Endothelial cell of umbilical vein (primary cell): ENCODE data around the gene DIPK1C. TPM values are rescaled to one million over a fixed set of nuclear protein-coding genes. Genes with fewer than 3 reads are reported as not detected.

Experiments
- BruUV-seq: library from RNA; stranded (reverse); fragments of 400-500 nt; replicated peaks from 2 replicates; lab custom pipeline; 2021; lab: Mats Ljungman, UMichigan
- CTCF ChIA-PET: fragments of 300-600, 350-600 bp; sonication (Branson Sonifier 250); formaldehyde crosslinking; loops from one replicate; lab custom pipeline; 2021; ENCODE audit warnings: antibody characterized with exemption, inconsistent platforms; lab: Charles Lee
- POLR2A ChIA-PET: fragments of 300-600, 350-600 bp; sonication (Branson Sonifier 250); formaldehyde crosslinking; loops from one replicate; lab custom pipeline; 2021; ENCODE audit warnings: antibody characterized with exemption, inconsistent platforms; lab: Charles Lee
- DNase-seq: peaks from one replicate; pipeline ENCODE4 v3.0.0-alpha.2; 2011; ENCODE audit warnings: low read depth, low spot score
- FAIRE-seq: peaks from 2 replicates; lab custom pipeline; 2011; peaks lifted over from hg19 to GRCh38; lab: Jason Lieb, UNC
- H2AFZ ChIP-seq: 2 replicates; pipeline ENCODE4 v1.6.0; 2012; ENCODE audit warnings: low read depth, low read length, control low read depth, inconsistent platforms
- H3K27ac ChIP-seq: 2 replicates; pipeline ENCODE4 v1.5.1; 2011; ENCODE audit warnings: low read depth, mild to moderate bottlenecking, control low read depth, low read length, moderate library complexity; ENCODE audit not compliant: insufficient read depth
- H3K27me3 ChIP-seq, 2 experiments: 2 replicates each; pipeline versions ENCODE4 v1.6.0 to v1.6.1; 2011; ENCODE audit warnings: low read length in 2 of 2, mixed read lengths in 1 of 2; ENCODE audit not compliant: control insufficient read depth in 2 of 2, insufficient read depth in 2 of 2
- H3K36me3 ChIP-seq, 2 experiments: 2 replicates in 1 of 2; 3 replicates in 1 of 2; pipeline ENCODE4 v1.5.1; 2011; ENCODE audit warnings: low read length in 2 of 2, mild to moderate bottlenecking in 1 of 2, moderate library complexity in 1 of 2; ENCODE audit not compliant: control insufficient read depth in 2 of 2, insufficient read depth in 2 of 2; ENCODE audit errors: extremely low read depth in 1 of 2
- H3K4me1 ChIP-seq: 3 replicates; pipeline ENCODE4 v1.5.1; 2011; ENCODE audit warnings: mild to moderate bottlenecking, low read length; ENCODE audit not compliant: control insufficient read depth, insufficient read depth; ENCODE audit errors: extremely low read depth
- H3K4me2 ChIP-seq: 2 replicates; pipeline ENCODE4 v1.6.1; 2011; ENCODE audit warnings: low read length, control low read depth, mixed read lengths; ENCODE audit not compliant: insufficient read depth
- H3K4me3 ChIP-seq, 3 experiments: fragments of 200-600 bp in 1 of 3; sonication (generic), shearing (Covaris generic) in 1 of 3; replicated peaks in 1 of 3; 2 replicates each; pipeline ENCODE4 v1.5.1; 2011 to 2016; ENCODE audit warnings: control low read depth in 3 of 3, low read length in 3 of 3, mild to moderate bottlenecking in 2 of 3, inconsistent platforms in 1 of 3, low read depth in 1 of 3, moderate library complexity in 1 of 3; ENCODE audit not compliant: insufficient read depth in 1 of 3
- H3K79me2 ChIP-seq: 2 replicates; pipeline ENCODE4 v1.6.0; 2012; ENCODE audit warnings: low read length, inconsistent platforms; ENCODE audit not compliant: control insufficient read depth, insufficient read depth
- H3K9ac ChIP-seq: replicated peaks from 2 replicates; pipeline ENCODE3; 2011; ENCODE audit warnings: low read length, control low read depth; ENCODE audit not compliant: insufficient read depth; ENCODE audit errors: extremely low read depth
- H3K9me1 ChIP-seq: replicated peaks from 3 replicates; pipeline ENCODE4 v1.6.0; 2011; ENCODE audit warnings: mild to moderate bottlenecking, low read length; ENCODE audit not compliant: control insufficient read depth, insufficient read depth; ENCODE audit errors: extremely low read depth
- H3K9me3 ChIP-seq: replicated peaks from 2 replicates; pipeline ENCODE4 v1.5.1; 2012; ENCODE audit warnings: low read length, inconsistent platforms; ENCODE audit not compliant: control insufficient read depth, insufficient read depth
- H4K20me1 ChIP-seq: replicated peaks from 2 replicates; pipeline ENCODE3; 2011; ENCODE audit warnings: mild to moderate bottlenecking, low read length; ENCODE audit not compliant: control insufficient read depth, insufficient read depth; ENCODE audit errors: extremely low read depth
- CTCF ChIP-seq, 2 donors: IDR thresholded peaks; 1 replicate in 1 of 2; 2 replicates in 1 of 2; pipeline ENCODE4 v1.5.1; 2011; ENCODE audit warnings: low read length in 2 of 2, mild to moderate bottlenecking in 2 of 2, moderate library complexity in 2 of 2, control low read depth in 1 of 2, inconsistent platforms in 1 of 2, low read depth in 1 of 2; ENCODE audit not compliant: insufficient read depth in 1 of 2; ENCODE audit errors: extremely low read depth in 1 of 2
- EZH2 ChIP-seq: IDR thresholded peaks from 2 replicates; pipeline ENCODE4 v1.6.1; 2012; ENCODE audit warnings: borderline replicate concordance, low read depth, mild to moderate bottlenecking, moderate library complexity, low read length, inconsistent platforms; ENCODE audit not compliant: severe bottlenecking
- FOS ChIP-seq: IDR thresholded peaks from 2 replicates; pipeline ENCODE4 v1.6.1; 2011; ENCODE audit warnings: mild to moderate bottlenecking, low read length, moderate library complexity, borderline replicate concordance; ENCODE audit not compliant: insufficient read depth
- GATA2 ChIP-seq: IDR thresholded peaks from 2 replicates; pipeline ENCODE4 v1.7.0; 2011; ENCODE audit warnings: low read depth, mild to moderate bottlenecking, moderate library complexity, mixed read lengths, low read length; ENCODE audit not compliant: insufficient read length, insufficient read depth
- JUN ChIP-seq: IDR thresholded peaks from 2 replicates; pipeline ENCODE4 v1.6.1; 2011; ENCODE audit warnings: borderline replicate concordance, low read depth; ENCODE audit not compliant: insufficient read length, insufficient read depth
- MAX ChIP-seq: IDR thresholded peaks from 2 replicates; pipeline ENCODE4 v1.6.1; 2011; ENCODE audit not compliant: insufficient read depth, insufficient read length
- MYC ChIP-seq: IDR thresholded peaks from one replicate; pipeline ENCODE4 v1.6.1; 2011; ENCODE audit warnings: mild to moderate bottlenecking, low read depth, low read length
- POLR2A ChIP-seq: IDR thresholded peaks from 2 replicates; pipeline ENCODE4 v1.6.1; 2012; ENCODE audit warnings: low read depth, mild to moderate bottlenecking, control low read depth, low read length
- POLR2AphosphoS5 ChIP-seq: IDR thresholded peaks from 2 replicates; pipeline ENCODE4 v1.6.1; 2012; ENCODE audit warnings: low read depth, mild to moderate bottlenecking, control low read depth, low read length, moderate library complexity; ENCODE audit not compliant: insufficient read depth
- dilution Hi-C: fragments of 300-500 bp; cut with MboI; formaldehyde crosslinking; loops from one replicate; pipeline ENCODE4 v1.15.0; 2019; ENCODE audit warnings: low sequenced_read_pairs; ENCODE audit not compliant: extremely low pct_ligation_motif_present
- intact Hi-C: fragments of 100-400 bp; cut with micrococcal nuclease; formaldehyde crosslinking; loops from one replicate; pipeline ENCODE4 v1.10.0; 2022
- polyA plus RNA-seq, 4 experiments: library from polyadenylated mRNA; depleted of rRNA in 3 of 4; stranded (reverse) in 3 of 4; unstranded in 1 of 4; fragments of >200 nt; gene quantifications; 2 replicates each; pipeline versions ENCODE4 v1.2.1 to v1.2.3, GENCODE V29; 2011 to 2012; ENCODE audit warnings: missing spikeins in 1 of 4
- total RNA-seq: library from RNA; stranded (reverse); gene quantifications from 2 replicates; pipeline ENCODE4 v1.2.3, GENCODE V29; 2021

DIPK1C gene
- total and polyA plus RNA-seq, 2 donors (not counting 3 experiments of a cell fraction or from before 2014, with no cell fraction given): not detected

GRCh38 chr18:74422541-74422940 lies 34.6 kb downstream of the DIPK1C start:
- Histone ChIP-seq H3K4me3 (no peak overlapping the region), H3K4me1 (no peaks in the 10 kb centered on the region), H3K27me3 (no peaks in the 10 kb centered on the region), H3K36me3 (no peaks in the 10 kb centered on the region), H3K9ac (no peak overlapping the region), H3K79me2 (no peaks in the 10 kb centered on the region), H3K9me1 (no peaks in the 10 kb centered on the region), H2AFZ (no peak overlapping the region), H3K4me2 (no peak overlapping the region), H3K9me3 (peaks cover 1% of the 10 kb centered on the region), H3K27ac (no peak overlapping the region), H4K20me1 (no peaks in the 10 kb centered on the region)
- dilution Hi-C loops (no loop called here), intact Hi-C loops (no loop called here)
- FAIRE-seq (no peak), DNase-seq (no peak)
- BruUV-seq: no TSS peak
- ChIA-PET POLR2A (no interaction called here), CTCF (no interaction called here)
- TF ChIP-seq POLR2A: no peak

GRCh38 chr18:74420926-74421325 lies 36.2 kb downstream of the DIPK1C start:
- no peak for DNase-seq
- ChIA-PET CTCF (no interaction called here), POLR2A (no interaction called here)
- Histone ChIP-seq H3K4me1 (no peaks in the 10 kb centered on the region), H4K20me1 (no peaks in the 10 kb centered on the region), H3K36me3 (no peaks in the 10 kb centered on the region), H3K4me3 (no peak overlapping the region), H3K9ac (no peak overlapping the region), H3K9me3 (no peaks in the 10 kb centered on the region), H2AFZ (no peak overlapping the region), H3K9me1 (no peaks in the 10 kb centered on the region), H3K4me2 (no peak overlapping the region), H3K79me2 (no peaks in the 10 kb centered on the region), H3K27me3 (no peaks in the 10 kb centered on the region), H3K27ac (no peak overlapping the region)
- intact Hi-C loops: no loop called here
- no TSS peak for BruUV-seq
- FAIRE-seq: no peak
- TF ChIP-seq MYC (no peak), MAX (no peak), POLR2AphosphoS5 (no peak), GATA2 (no peak), CTCF (IDR thresholded peaks at IDR 0.05; ENCODE audit: extremely low read depth in 1 of 2, insufficient read depth in 1 of 2, low read depth in 1 of 2, low read length in 2 of 2) (no peak), JUN (no peak), POLR2A (no peak), EZH2 (no peak), FOS (no peak)
- dilution Hi-C loops: no loop called here
